Prostate gland (tissue), 2 donors: ENCODE results near the gene KCNK4. TPM values are rescaled to one million over a fixed set of nuclear protein-coding genes. Genes with fewer than 3 reads are reported as not detected.

Source experiments
- DNase-seq: peaks from one replicate; pipeline ENCODE4 v3.0.0-alpha.2; 2019; ENCODE audit warnings: low spot score
- H3K27ac ChIP-seq, 2 donors: fragments of 200-600 bp; sonication (generic); 2 replicates each; pipeline ENCODE4 v1.5.1; 2017 to 2019
- H3K27me3 ChIP-seq: fragments of 200-600 bp; sonication (generic); replicated peaks from 2 replicates; pipeline ENCODE4 v1.5.1; 2019; ENCODE audit not compliant: insufficient read depth
- H3K36me3 ChIP-seq, 2 donors: fragments of 200-600 bp; sonication (generic); 1 replicate in 1 of 2; 2 replicates in 1 of 2; pipeline versions ENCODE4 v1.5.1 to v1.8.1; 2017 to 2019
- H3K4me1 ChIP-seq: fragments of 200-600 bp; sonication (generic); replicated peaks from 2 replicates; pipeline ENCODE4 v1.5.1; 2019
- H3K4me3 ChIP-seq, 2 donors: fragments of 200-600 bp; sonication (generic); 2 replicates each; pipeline ENCODE4 v1.5.1; 2017 to 2019
- H3K9me3 ChIP-seq: fragments of 200-600 bp; sonication (generic); 2 replicates; pipeline ENCODE4 v1.5.1; 2017
- CTCF ChIP-seq, 4 experiments: fragments of 200-600 bp in 2 of 4; fragments of 450-650 bp in 2 of 4; sonication (generic) in 2 of 4; IDR thresholded peaks; 1 replicate in 3 of 4; 2 replicates in 1 of 4; pipeline ENCODE4 v1.5.1; 2016 to 2019; ENCODE audit warnings: antibody characterized with exemption in 4 of 4, mild to moderate bottlenecking in 2 of 4, moderate library complexity in 2 of 4
- POLR2A ChIP-seq: fragments of 450-650 bp; IDR thresholded peaks from one replicate; pipeline ENCODE4 v1.6.1; 2016; ENCODE audit warnings: antibody characterized with exemption, mild to moderate bottlenecking
- POLR2AphosphoS5 ChIP-seq: sonication (generic); formaldehyde crosslinking; IDR thresholded peaks from one replicate; pipeline ENCODE4 v1.6.1; 2017; ENCODE audit warnings: antibody characterized with exemption
- WGBS: methylation state at CpG from one replicate; pipeline ENCODE4 v1.1.5; 2018; 5-methylcytosine and 5-hydroxymethylcytosine counted together
- intact Hi-C: fragments of 100-400 bp; cut with DNase I; formaldehyde crosslinking; loops from one replicate; pipeline ENCODE4 v1.14.2; 2022
- total RNA-seq, 2 donors: library from RNA; depleted of rRNA; stranded (reverse); fragments of >200 nt; gene quantifications; one replicate each; pipeline ENCODE4 v1.1.0, GENCODE V29; 2016

KCNK4 gene
- total RNA-seq, 2 donors from 2014 or later: not detected

GRCh38 chr11:64275841-64276240 lies 15.3 kb upstream of the KCNK4 start:
- no peak overlapping the region for H3K4me3 ChIP-seq
- no peaks in the 10 kb centered on the region for H3K4me1 ChIP-seq
- TF ChIP-seq POLR2AphosphoS5: no peak
- TF ChIP-seq CTCF (IDR thresholded peaks at IDR 0.05): no peak
- no peak for TF ChIP-seq POLR2A
- H3K36me3 ChIP-seq: no peaks in the 10 kb centered on the region
- no peak overlapping the region for H3K27ac ChIP-seq
- intact Hi-C loops: no loop called here
- 60% methylated on average over 2 of the region's 2 CpGs for WGBS
- no peaks in the 10 kb centered on the region for H3K9me3 ChIP-seq
- no peak for DNase-seq
- no peaks in the 10 kb centered on the region for H3K27me3 ChIP-seq

GRCh38 chr11:64276653-64277431 lies 14.3 kb upstream of the KCNK4 start:
- H3K36me3 ChIP-seq: no peaks in the 10 kb centered on the region
- no peaks in the 10 kb centered on the region for H3K27me3 ChIP-seq
- H3K4me1 ChIP-seq: no peaks in the 10 kb centered on the region
- no peak overlapping the region for H3K27ac ChIP-seq
- DNase-seq: no peak
- no peak for TF ChIP-seq POLR2A
- H3K9me3 ChIP-seq: no peaks in the 10 kb centered on the region
- H3K4me3 ChIP-seq: no peak overlapping the region
- WGBS: 61% methylated on average over 17 of the region's 17 CpGs
- intact Hi-C loops: no loop called here

- Histone ChIP-seq H3K27me3 (no peaks in the 10 kb centered on the region), H3K36me3 (no peaks in the 10 kb centered on the region), H3K27ac (no peak overlapping the region), H3K9me3 (no peaks in the 10 kb centered on the region), H3K4me1 (peaks cover 4% of the 10 kb centered on the region), H3K4me3 (no peak overlapping the region)
- TF ChIP-seq POLR2AphosphoS5: no peak
- no peak for TF ChIP-seq POLR2A
- no peak for TF ChIP-seq CTCF (IDR thresholded peaks at IDR 0.05)
- WGBS: 81% methylated on average over 8 of the region's 8 CpGs
- intact Hi-C loops: no loop called here
- no peak for DNase-seq
Observed at GRCh38 chr11:64278576-64279190, 12.4 kb upstream of the KCNK4 start.

GRCh38 chr11:64281957-64282770 lies 8.9 kb upstream of the KCNK4 start:
- TF ChIP-seq POLR2A (no peak), POLR2AphosphoS5 (no peak), CTCF (IDR thresholded peaks at IDR 0.05) (no peak)
- Histone ChIP-seq H3K36me3 (no peaks in the 10 kb centered on the region), H3K4me3 (no peak overlapping the region), H3K27ac (no peak overlapping the region), H3K4me1 (peaks cover 7% of the 10 kb centered on the region), H3K9me3 (no peaks in the 10 kb centered on the region), H3K27me3 (no peaks in the 10 kb centered on the region)
- WGBS: 93% methylated on average over 22 of the region's 22 CpGs
- DNase-seq: no peak
- intact Hi-C loops: no loop called here

GRCh38 chr11:64283092-64283491 lies 8.0 kb upstream of the KCNK4 start:
- WGBS: 100% methylated on average over 3 of the region's 3 CpGs
- no peaks in the 10 kb centered on the region for H3K27me3 ChIP-seq
- peaks cover 7% of the 10 kb centered on the region for H3K4me1 ChIP-seq
- no peaks in the 10 kb centered on the region for H3K9me3 ChIP-seq
- DNase-seq: no peak
- H3K27ac ChIP-seq: no peak overlapping the region
- H3K4me3 ChIP-seq: peak overlapping the region in 1 of 2 donors; percentile 80
- intact Hi-C loops: no loop called here
- no peaks in the 10 kb centered on the region for H3K36me3 ChIP-seq
- TF ChIP-seq POLR2AphosphoS5 (no peak), CTCF (IDR thresholded peaks at IDR 0.05) (no peak), POLR2A (no peak)
